Measurements from ENCODE around the gene L1CAM.

L1CAM gene

DNA sequence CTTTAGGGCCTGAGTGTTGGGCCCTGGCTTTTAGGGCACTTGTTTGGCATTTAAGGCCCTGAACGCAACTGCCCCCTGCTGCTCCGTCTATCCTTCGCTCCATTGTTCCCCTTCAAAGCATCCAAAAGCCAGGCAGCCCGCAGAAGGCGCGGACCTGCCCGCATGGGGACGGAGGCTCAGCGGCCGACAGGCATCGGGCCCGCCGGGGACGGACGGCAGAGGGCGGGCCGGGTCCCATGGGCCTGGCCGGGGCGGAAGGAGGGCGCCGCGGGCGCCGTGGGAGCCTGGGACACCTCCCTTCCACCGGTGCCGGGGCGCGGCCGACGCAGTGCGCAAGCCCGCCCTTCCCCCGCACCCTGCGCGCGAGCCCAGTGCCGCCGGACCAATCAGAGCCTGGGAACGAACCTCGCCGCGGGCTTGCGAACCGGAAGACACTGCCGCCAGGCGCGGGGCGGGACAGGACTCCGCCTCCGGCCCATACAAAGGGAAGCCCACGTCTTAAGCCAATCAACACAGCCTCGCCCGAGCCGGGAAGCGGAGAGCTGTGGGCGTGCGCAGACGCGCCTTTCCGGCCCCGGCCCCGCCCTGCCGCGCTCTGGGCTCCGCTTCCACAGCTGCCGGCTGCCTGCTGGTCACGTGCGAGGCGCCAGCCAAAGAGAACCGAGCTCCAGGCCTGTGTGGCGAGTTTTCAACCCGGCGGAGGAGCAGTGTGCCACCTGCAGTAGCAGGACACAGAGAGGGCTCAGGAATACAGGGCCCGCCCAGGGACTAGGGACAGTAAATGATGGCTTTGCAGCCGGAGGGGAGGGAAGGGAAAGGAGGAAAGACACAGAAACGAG is 42.2 kb upstream of the L1CAM start:
- peak; percentile 67 to 70 for ATAC-seq (replicated peaks)
- Mint-ChIP-seq H3K9me3 (no peaks in the 10 kb centered on the region), H3K27ac (peak overlapping the region; percentile 100), H3K4me1 (peaks cover 43 to 60% of the 10 kb centered on the region in 2 donors), H3K27me3 (no peaks in the 10 kb centered on the region), H3K36me3 (peaks cover 16 to 47% of the 10 kb centered on the region in 2 donors), H3K4me3 (peak overlapping the region; percentile 94)
- DNase-seq, result peak; percentile 95

DNA sequence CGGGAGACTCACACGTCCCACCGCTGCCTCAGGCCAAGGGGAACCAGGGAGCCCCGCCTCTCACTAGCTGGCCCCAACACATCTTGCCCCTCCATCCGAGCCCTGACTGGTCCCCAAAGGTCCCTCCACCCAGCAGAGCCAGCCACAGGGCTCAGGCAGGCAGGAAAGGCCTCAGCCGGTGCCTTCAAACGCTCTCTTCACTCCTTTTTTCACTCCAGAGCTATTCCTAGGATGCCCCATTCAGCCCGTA is 41.6 kb upstream of the L1CAM start:
- ATAC-seq (replicated peaks) (peak; percentile 1), DNase-seq (no peak)
- Mint-ChIP-seq H3K36me3 (peaks cover 19 to 50% of the 10 kb centered on the region in 2 donors), H3K4me3 (peak overlapping the region; percentile 94), H3K9me3 (no peaks in the 10 kb centered on the region), H3K27me3 (no peaks in the 10 kb centered on the region), H3K4me1 (peaks cover 45 to 65% of the 10 kb centered on the region in 2 donors), H3K27ac (peak overlapping the region; percentile 100)

DNA sequence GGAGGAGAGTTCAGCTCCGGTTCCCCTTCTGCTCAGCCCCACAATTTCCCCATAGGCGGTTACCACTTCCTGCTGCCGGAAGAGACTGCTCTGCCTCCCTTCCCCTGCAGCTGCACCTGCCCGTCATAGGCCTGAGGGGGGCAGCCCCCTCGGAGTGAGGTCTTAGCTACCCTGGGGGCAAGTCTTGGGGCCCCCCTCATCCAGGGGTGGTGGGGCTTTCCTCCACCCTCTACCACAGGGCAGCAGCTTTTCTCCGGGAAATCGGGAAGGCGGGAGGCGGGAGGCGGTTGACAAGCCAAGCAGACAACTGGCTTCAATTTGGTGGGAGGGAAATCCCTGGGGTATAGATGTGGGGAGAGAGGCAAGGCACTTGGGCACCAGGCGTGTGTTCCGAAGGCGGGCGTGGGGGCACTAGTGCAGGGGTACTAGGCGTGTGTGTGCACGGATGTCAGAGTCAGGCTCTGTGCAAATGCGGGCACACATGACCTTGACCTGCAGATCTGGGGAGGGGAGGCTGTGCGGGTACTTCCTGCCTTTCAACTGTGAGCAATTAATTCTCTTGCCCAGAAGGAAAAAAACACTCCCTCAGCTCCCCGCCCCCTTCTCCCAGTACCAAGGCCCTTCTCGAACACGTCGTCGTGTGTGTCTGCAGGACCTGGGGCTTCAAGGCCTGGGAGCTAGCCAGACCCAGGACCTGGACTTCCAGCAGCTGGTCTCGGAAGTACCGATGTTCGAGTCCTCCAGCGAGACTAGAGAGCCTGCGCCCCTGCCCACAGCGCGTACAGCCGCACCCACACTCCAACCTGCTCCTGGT is 41.1 kb upstream of the L1CAM start:
- peak; percentile 56 to 58 for ATAC-seq (replicated peaks)
- Mint-ChIP-seq H3K9me3 (no peaks in the 10 kb centered on the region), H3K36me3 (peaks cover 19 to 53% of the 10 kb centered on the region in 2 donors), H3K27me3 (no peaks in the 10 kb centered on the region), H3K4me3 (peak overlapping the region; percentile 94), H3K27ac (peak overlapping the region; percentile 100), H3K4me1 (peaks cover 48 to 70% of the 10 kb centered on the region in 2 donors)
- DNase-seq, result peak; percentile 85

DNA sequence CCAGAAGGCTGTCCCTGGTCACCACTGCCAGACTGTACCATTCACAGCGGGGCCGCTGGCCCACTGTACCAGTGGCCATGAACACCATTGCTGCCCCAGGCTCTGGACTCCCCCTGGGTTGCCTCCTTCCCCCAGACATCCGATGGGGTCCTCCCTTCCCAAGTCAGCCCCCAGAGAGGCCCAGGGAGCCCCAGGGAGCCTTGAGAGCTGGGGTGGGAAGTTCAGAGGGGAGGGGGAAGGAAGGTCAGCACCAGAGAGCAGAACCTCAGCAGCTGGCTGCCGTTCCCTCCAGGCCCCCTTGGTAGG is 40.5 kb upstream of the L1CAM start:
- H3K4me3 Mint-ChIP-seq, result peak overlapping the region; percentile 94
- H3K4me1 Mint-ChIP-seq, result peaks cover 47 to 70% of the 10 kb centered on the region in 2 donors
- no peaks in the 10 kb centered on the region for H3K27me3 Mint-ChIP-seq
- peak overlapping the region; percentile 100 for H3K27ac Mint-ChIP-seq
- DNase-seq, result no peak
- no peaks in the 10 kb centered on the region for H3K9me3 Mint-ChIP-seq
- peaks cover 17 to 50% of the 10 kb centered on the region in 2 donors for H3K36me3 Mint-ChIP-seq
- peak; percentile 10 to 11 for ATAC-seq (replicated peaks)

DNA sequence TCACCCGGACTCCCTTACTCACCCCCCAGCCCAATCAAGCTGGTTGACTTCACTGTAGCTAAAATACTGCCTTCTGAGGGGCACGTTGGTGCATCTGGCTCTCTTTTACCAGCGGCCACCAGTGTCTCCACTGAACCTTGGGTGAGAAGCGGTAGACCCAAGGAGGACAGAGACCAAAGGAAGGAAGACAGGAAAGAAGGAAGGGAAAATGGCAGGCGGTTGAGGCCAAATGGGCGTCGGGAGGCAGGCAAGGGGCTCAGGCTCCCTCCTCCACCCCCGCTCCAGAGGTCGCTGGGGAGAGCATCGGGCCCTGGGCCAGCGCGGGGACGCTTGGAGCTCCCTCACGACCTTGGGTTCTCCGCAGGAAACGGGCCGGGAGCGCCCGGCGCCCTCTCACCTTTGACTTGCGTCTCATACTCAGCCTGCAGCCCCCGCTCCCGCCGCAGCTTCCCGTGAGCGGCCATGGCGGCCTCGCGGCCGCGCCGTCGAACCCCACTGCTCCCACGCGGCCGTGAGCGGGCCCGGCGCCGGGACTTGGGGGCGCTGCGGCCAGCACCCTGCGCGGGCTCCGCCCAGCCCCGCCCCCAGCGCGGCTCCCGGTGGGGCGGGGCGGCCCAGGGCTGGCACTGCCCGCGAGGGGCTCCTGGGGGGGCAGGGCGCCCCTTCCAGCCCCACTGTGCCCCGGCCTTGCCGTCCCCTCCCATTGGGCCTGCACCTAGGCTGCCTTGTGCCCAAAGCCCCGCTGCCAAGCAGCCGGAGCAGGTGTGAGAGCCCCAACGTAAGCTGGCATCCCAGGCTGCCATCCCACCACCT is 40.0 kb upstream of the L1CAM start, which contains the start of gene ARHGAP4:
Gene ARHGAP4 (minus strand): TSS at position 526 of the 813 bp plus-strand sequence. CDS start 62 bp downstream, at position 464.
- peak; percentile 10 to 32 for ATAC-seq (replicated peaks)
- Mint-ChIP-seq H3K27me3 (no peaks in the 10 kb centered on the region), H3K36me3 (peaks cover 14 to 46% of the 10 kb centered on the region in 2 donors), H3K4me1 (peaks cover 44 to 70% of the 10 kb centered on the region in 2 donors), H3K4me3 (peak within 1 kb of the TSS; percentile 94 to 95), H3K9me3 (no peaks in the 10 kb centered on the region), H3K27ac (peak within 1 kb of the TSS; percentile 100)
- DNase-seq, result peak; percentile 61

DNA sequence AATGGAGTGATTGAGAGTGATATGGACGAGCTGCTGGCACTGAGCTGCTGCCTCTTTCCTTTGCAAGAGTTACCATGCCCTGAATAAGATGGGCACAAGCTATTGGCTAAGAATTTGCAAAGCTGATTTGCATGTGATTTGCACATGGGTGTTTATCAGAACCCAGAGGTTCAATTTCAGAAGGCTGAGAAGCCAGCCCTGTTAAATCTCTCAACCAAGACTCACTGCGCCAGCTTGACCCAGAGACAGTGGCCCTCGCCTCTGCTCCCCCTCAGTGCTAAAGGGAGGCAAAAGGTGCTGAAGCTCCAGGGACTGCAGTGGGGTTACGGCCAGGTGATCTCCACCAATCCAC is 39.4 kb upstream of the L1CAM start:
- H3K27ac Mint-ChIP-seq, result peak overlapping the region; percentile 98
- DNase-seq (no peak), ATAC-seq (replicated peaks) (peak in 1 of 2 donors; percentile 0)
- peaks cover 12 to 42% of the 10 kb centered on the region in 2 donors for H3K36me3 Mint-ChIP-seq
- no peaks in the 10 kb centered on the region for H3K27me3 Mint-ChIP-seq
- H3K4me3 Mint-ChIP-seq, result peak overlapping the region; percentile 94 to 95
- H3K4me1 Mint-ChIP-seq, result peaks cover 40 to 71% of the 10 kb centered on the region in 2 donors
- H3K9me3 Mint-ChIP-seq, result no peaks in the 10 kb centered on the region

DNA sequence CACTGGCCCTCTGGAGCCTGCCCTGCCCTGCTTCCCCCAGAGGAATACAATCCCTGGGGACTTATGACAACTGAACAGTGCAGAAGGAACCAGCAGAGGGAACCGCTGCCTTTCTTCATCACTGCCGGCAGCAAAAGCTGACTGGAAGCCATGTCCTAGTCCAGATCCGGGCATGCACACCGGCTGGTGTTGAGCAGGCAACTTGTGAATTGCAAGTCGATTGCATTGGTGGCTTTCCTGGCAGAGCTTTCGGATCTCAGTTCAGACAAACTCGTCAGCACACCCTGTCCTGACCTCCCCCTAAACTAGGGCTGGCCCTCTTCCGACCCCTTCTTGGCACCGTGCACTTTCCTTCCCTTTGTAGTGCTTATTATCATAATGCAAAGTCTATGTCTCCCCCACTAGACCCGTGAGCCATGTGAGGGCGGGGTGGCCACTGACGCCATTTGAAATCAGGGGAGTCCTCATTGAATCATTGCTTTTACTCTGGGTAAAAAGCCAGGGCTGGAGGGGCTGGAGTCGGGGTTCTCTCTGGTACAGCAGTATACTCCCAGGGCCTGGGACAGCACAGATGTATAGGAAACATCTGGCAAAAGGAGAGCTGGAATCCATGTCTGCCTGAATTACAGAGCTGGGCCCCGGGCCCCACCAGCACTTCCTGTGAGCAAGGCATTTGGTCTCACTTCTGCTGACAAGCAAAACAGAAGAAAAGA is 38.3 kb upstream of the L1CAM start:
- peaks cover 11 to 42% of the 10 kb centered on the region in 2 donors for H3K36me3 Mint-ChIP-seq
- H3K27me3 Mint-ChIP-seq, result no peaks in the 10 kb centered on the region
- H3K4me1 Mint-ChIP-seq, result peaks cover 41 to 71% of the 10 kb centered on the region in 2 donors
- H3K9me3 Mint-ChIP-seq, result no peaks in the 10 kb centered on the region
- peak overlapping the region; percentile 94 to 95 for H3K4me3 Mint-ChIP-seq
- ATAC-seq (replicated peaks), result no peak
- peak overlapping the region; percentile 85 for H3K27ac Mint-ChIP-seq
- peak; percentile 48 for DNase-seq

DNA sequence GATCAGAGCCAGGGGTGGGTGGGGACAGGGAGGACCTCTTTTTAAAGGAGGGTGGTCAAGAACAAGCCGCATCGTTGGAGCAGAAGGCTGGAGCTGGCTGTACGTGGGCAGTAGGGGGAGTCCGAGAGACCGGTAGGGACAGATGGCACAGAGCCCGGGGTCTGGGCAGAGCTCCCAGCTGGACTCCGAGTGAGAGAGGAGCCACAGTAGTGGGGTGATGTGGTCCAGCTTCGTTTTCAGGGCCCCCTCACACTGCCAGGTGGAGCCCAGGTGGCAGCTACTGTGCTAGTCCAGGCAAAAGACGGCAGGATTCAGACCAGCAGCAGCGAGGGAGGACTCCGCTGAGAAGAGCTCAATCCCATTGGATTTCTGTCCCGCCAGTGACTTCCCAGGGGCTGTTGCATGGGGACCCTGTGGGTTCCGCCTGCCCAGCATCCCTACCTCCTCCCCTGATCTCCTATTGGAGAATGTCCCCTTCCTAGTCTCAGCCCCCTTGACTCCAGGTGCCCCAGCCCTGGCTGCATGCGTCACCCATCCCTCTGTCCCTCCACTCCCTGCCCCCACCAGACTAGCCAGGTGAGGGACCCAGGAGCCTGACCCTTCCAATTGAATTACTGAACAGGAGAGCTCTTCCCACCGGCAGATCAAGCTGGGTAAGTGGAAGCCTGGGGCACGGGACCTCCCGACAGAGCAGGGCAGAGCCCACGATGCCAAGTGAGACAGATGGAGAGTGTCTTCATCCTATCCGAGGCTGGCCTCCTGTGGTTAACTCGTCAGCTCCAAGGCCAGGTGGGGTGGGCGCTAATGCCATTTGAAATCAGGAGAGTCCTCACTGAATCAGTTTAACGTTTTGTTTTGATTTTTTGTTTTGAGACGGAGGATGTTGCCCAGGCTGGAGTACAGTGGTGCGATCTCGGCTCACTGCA is 37.2 kb upstream of the L1CAM start:
- Mint-ChIP-seq H3K36me3 (peaks cover 14 to 36% of the 10 kb centered on the region in 2 donors), H3K9me3 (no peaks in the 10 kb centered on the region)
- ATAC-seq (replicated peaks), result no peak

DNA sequence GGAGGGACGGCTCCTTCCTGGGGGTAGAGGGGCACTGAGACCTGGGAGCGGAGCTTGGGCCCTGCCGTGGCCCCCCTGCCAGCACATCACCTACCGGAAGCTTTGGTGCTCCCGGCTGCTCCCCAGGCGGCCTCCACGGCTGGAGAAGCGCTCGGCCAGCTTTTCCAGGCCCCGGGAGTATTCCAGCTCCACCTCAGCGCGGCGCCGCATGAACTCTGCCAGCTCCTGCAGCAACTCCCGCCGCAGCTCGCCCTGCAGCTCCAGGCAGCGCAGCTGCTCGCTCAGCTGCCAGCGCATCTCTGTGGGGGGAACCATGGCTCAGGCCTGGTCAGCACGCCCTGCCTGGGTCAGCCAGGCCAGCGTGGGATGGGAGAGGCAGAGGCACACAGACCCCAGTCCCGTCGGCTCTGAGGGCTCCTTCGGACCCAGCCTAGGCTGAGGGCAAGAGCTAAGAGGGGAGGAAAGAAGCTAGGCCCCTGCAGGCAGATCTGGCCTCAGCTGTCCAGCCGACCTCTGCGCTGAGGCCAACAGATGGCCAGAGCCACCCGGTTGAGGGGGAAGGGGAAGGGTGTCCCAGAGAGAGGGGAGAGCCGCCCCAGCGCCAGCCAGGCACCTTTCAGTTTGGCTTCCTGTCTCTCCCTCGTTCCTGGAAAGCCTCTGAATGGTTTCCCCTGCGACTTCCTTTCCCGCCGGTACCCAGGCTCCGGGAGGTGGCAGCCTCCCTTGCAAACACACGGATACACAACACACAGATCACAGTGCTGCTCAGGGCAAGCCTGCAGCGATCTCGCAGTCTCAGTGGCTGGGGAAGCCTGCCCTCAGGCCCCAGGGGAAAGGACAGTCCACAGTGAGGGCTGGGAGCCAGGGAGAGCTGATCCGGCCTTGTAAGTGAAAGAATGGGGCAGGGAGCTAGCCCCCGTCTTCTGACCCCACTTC is 35.8 kb upstream of the L1CAM start:
- DNase-seq (no peak), ATAC-seq (replicated peaks) (no peak)
- H3K4me3 Mint-ChIP-seq, result peak overlapping the region; percentile 52 to 94
- H3K36me3 Mint-ChIP-seq, result peaks cover 12 to 39% of the 10 kb centered on the region in 2 donors
- H3K4me1 Mint-ChIP-seq, result peaks cover 31 to 55% of the 10 kb centered on the region in 2 donors
- H3K9me3 Mint-ChIP-seq, result no peaks in the 10 kb centered on the region
- H3K27me3 Mint-ChIP-seq, result no peaks in the 10 kb centered on the region
- peak overlapping the region; percentile 20 for H3K27ac Mint-ChIP-seq

More for the DNA sequence above, 37.2 kb upstream of the L1CAM start:
- DNase-seq, result no peak
- H3K4me1 Mint-ChIP-seq, result peaks cover 35 to 61% of the 10 kb centered on the region in 2 donors
- H3K4me3 Mint-ChIP-seq, result peak overlapping the region; percentile 64 to 94
- H3K27ac Mint-ChIP-seq, result peak overlapping the region; percentile 86
- no peaks in the 10 kb centered on the region for H3K27me3 Mint-ChIP-seq

DNA sequence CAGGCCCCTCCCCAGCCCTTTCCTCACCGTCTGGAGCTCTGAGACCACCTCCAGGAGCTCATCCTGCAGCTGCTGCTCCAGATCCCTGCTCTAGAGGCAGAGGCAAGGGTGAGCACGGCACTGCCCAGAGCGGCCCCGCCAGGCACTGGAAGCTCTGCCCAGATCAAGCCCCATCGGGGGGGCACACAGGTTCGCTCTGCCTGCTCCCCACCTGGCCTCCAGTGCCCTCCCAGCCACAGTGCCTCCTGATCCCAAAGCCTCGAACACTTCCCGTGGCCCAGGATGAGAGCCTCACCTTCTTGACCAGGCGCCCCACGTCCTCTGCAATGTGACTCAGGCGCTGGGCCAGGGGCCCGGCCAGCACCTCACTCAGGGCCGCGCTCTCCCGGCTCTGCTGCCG is 35.1 kb upstream of the L1CAM start:
- H3K27ac Mint-ChIP-seq, result no peak overlapping the region
- no peaks in the 10 kb centered on the region for H3K27me3 Mint-ChIP-seq
- DNase-seq (no peak), ATAC-seq (replicated peaks) (no peak)
- H3K4me3 Mint-ChIP-seq, result no peak overlapping the region
- H3K9me3 Mint-ChIP-seq, result no peaks in the 10 kb centered on the region
- H3K36me3 Mint-ChIP-seq, result peaks cover 14 to 44% of the 10 kb centered on the region in 2 donors
- peaks cover 27 to 54% of the 10 kb centered on the region in 2 donors for H3K4me1 Mint-ChIP-seq

DNA sequence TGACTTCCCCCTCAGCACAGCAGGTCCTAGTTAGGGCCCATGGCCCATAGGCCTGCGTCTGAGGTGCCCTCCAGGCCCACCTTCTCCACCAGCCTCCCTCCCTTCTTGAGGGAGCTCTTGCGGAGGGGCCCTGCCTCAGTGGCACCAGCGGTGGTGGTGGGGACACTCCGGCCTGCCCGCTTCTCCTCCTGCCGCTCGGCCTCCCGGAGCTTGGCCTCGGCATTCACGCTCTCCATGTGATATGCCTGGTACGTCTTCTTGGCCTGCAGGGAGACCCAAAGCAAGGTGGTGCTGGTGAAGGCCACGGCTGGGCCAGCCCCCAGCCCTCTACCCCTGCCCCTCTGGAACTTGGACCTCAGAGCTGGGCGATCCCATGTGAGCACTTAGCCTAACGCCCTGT is 34.6 kb upstream of the L1CAM start:
- ATAC-seq (replicated peaks) (no peak), DNase-seq (no peak)
- Mint-ChIP-seq H3K27me3 (no peaks in the 10 kb centered on the region), H3K4me3 (no peak overlapping the region), H3K4me1 (peaks cover 29 to 52% of the 10 kb centered on the region in 2 donors), H3K27ac (no peak overlapping the region), H3K36me3 (peaks cover 14 to 46% of the 10 kb centered on the region in 2 donors), H3K9me3 (no peaks in the 10 kb centered on the region)

DNA sequence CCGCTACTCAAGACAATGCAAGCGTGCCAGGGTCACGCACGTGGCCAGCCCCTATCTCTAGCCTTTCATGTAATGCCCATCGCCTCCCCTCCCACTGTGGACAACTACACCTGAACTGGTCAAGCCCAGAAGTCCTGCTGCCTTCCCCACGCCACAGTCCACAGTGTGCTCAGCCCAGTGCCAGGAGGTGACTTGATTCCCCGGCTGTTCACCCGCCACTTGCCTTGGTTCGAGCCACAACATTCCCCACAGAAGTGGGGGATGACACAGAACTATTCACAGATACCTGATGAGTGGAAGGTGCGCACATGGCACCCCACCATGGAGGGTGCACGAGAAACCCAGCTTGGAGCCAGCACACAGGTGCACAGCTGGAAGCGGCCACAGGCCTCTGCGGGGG is 33.3 kb upstream of the L1CAM start:
- Mint-ChIP-seq H3K4me1 (peaks cover 21 to 43% of the 10 kb centered on the region in 2 donors), H3K27me3 (no peaks in the 10 kb centered on the region), H3K27ac (no peak overlapping the region), H3K4me3 (no peak overlapping the region), H3K36me3 (peaks cover 14 to 40% of the 10 kb centered on the region in 2 donors), H3K9me3 (no peaks in the 10 kb centered on the region)
- no peak for ATAC-seq (replicated peaks)
- DNase-seq, result no peak
